Memory B cell (primary cell): ENCODE data around the gene KRTAP10-7.
"Not testable (repeated sequence)": the region's sequence is repeated elsewhere in the genome, so short reads cannot be mapped to it uniquely, and the experiment has no call there.

Experiments used
- ATAC-seq: fragments of 150-1000 bp; cut with Tn5 transposase; 2 replicates; pipeline ENCODE4 v1.10.0; 2021; ENCODE audit warnings: low read depth, mild to moderate bottlenecking, moderate library complexity
- DNase-seq, 2 donors: peaks; one replicate each; pipeline ENCODE4 v3.0.0; 2022; ENCODE audit warnings: low spot score in 2 of 2
- H3K27ac Mint-ChIP-seq: one replicate; pipeline ENCODE4 v1.8.0; 2022; ENCODE audit warnings: mild to moderate bottlenecking, moderate library complexity, mixed read lengths
- H3K27me3 Mint-ChIP-seq: one replicate; pipeline ENCODE4 v1.8.0; 2022; ENCODE audit warnings: mixed read lengths
- H3K36me3 Mint-ChIP-seq: one replicate; pipeline ENCODE4 v1.8.0; 2022; ENCODE audit warnings: mild to moderate bottlenecking, mixed read lengths
- H3K4me1 Mint-ChIP-seq: one replicate; pipeline ENCODE4 v1.8.0; 2022; ENCODE audit warnings: mixed read lengths
- H3K4me3 Mint-ChIP-seq: one replicate; pipeline ENCODE4 v1.8.0; 2022; ENCODE audit warnings: mild to moderate bottlenecking, moderate library complexity, mixed read lengths
- H3K9me3 Mint-ChIP-seq: one replicate; pipeline ENCODE4 v1.8.0; 2022; ENCODE audit warnings: mixed read lengths

The KRTAP10-7 gene

DNA sequence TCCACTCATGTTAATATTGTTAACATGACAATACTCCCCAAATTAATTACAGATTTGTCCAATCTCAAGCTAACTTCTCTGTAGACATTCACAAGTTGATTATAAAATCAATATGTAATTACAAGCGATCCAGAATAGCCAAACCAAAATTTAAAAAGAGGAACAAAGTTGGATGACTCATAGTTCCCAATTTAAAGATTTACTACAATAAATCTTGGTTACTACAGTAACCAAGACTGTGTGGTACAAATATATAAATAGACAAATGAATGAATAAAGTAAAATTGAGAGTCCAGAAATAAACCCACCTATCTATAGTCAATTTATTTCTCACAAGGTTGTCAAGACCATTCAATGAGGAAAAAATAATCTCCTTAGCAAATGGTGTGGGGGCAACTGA is 34.0 kb upstream of the KRTAP10-7 start:
- H3K27me3 Mint-ChIP-seq = peaks cover 1% of the 10 kb centered on the region
- ATAC-seq = peak; percentile 72

DNA sequence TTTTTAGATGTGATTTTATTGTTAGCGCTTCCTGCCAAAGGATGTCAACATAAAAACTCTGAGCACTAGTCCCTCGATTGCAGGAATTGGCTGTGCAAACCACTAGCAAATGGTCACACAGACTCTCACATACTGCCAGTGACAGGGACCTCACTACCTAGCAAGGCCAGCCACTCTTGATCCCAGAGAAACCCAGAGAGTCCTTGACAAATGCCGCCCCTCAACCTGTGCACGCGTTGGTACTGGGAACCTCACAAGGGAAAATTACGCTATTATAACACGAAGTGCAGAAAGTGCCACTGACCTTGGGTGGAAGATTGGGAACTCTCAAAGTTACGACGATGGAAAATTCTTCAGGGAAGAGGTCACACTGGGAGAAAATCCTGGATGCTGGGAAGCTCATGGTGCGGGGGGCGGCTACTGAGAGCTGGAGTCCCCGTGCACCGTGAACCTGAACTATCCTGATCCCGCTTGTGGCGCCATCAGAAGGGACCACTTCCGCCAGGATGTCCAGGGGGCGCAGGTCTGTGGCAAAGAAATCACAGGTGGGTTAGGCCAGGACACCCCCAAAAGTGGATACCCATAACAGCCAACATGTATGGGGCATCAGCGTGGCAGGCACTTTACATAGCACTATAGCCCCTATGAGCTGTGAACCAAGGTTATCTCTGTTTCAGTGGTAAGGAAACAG is 32.8 kb upstream of the KRTAP10-7 start:
- H3K9me3 Mint-ChIP-seq = peaks cover 7% of the 10 kb centered on the region
- DNase-seq (no peak), ATAC-seq (no peak)
- H3K36me3 Mint-ChIP-seq = peaks cover 3% of the 10 kb centered on the region
- peaks cover 8% of the 10 kb centered on the region for H3K27me3 Mint-ChIP-seq
- H3K4me1 Mint-ChIP-seq = peaks cover 15% of the 10 kb centered on the region
- peak overlapping the region; percentile 64 for H3K27ac Mint-ChIP-seq
- H3K4me3 Mint-ChIP-seq = no peak overlapping the region

More for the DNA sequence above, 34.0 kb upstream of the KRTAP10-7 start:
- DNase-seq = no peak
- Mint-ChIP-seq H3K9me3 (peaks cover 13% of the 10 kb centered on the region), H3K4me3 (no peak overlapping the region), H3K27ac (peak overlapping the region; percentile 64), H3K36me3 (peaks cover 6% of the 10 kb centered on the region), H3K4me1 (peaks cover 20% of the 10 kb centered on the region)

DNA sequence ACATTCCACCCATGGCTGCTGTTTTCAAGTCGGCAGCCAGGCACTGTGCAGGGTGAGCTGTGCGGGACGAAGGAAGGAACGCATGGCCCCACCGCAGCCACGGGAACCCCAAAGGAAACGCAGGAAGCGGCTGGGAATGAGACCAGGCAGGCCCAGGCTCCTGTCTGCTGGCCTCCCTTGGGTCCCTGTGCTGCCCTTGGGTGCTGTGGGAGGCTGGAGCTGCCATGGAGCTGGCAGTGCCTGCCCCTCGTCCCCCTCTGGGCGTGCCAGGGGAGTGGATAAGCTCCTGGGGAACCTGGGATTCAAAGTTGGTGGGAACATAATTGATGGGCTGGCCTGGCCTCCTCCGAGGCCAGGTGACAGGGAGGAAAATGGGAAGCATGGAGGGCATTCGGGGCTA is 32.1 kb upstream of the KRTAP10-7 start:
- Mint-ChIP-seq H3K4me1 (peaks cover 15% of the 10 kb centered on the region), H3K36me3 (peaks cover 1% of the 10 kb centered on the region), H3K4me3 (no peak overlapping the region), H3K27me3 (peaks cover 8% of the 10 kb centered on the region), H3K9me3 (peaks cover 3% of the 10 kb centered on the region), H3K27ac (no peak overlapping the region)
- DNase-seq (no peak), ATAC-seq (no peak)

DNA sequence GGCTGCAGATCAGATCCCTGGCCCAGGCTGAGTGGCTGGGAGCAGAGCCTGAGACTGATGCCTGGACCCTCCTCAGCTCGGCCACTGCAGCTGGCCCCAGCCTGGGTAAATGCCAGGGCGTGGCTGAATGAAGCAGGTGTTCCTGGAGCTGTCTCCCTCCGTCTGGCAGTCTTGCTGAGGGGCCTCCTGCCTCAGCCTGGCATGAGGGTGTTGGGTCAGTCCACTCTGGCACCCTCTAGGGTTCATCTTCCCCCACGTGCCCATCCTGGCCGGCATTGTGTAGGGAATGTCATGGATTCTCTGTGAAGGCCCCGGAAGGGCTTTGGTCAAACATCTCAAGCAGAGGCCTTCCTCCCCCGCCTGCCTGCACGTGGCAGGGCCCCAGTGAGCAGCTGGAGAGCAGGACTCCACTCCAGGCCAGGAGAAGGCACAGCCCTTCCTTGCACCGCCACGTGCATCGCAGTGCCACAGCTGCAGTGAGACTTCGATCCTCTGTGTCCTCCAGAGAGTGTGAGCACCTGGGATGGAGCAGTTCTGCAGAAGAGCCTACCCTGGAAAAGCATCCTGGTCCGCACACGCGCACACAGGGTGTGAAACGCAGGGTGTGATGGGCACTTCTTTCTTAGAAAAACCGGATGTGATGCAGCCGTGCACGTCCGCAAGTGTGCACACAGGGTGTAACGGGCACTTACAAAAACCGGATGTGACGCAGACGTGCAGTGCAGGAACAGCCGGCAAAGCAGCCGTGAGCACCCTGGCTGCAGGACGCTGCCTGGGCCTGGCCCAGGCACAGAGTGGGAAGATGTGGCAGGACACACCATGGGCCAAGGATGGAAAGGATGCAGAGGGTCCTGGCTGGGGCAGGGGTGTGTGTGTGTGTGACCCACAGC is 31.5 kb upstream of the KRTAP10-7 start:
- no peak for DNase-seq
- Mint-ChIP-seq H3K27ac (peak overlapping the region; percentile 43), H3K4me3 (no peak overlapping the region), H3K4me1 (peaks cover 15% of the 10 kb centered on the region), H3K36me3 (peaks cover 1% of the 10 kb centered on the region), H3K27me3 (peaks cover 8% of the 10 kb centered on the region), H3K9me3 (peaks cover 2% of the 10 kb centered on the region)
- no peak for ATAC-seq

DNA sequence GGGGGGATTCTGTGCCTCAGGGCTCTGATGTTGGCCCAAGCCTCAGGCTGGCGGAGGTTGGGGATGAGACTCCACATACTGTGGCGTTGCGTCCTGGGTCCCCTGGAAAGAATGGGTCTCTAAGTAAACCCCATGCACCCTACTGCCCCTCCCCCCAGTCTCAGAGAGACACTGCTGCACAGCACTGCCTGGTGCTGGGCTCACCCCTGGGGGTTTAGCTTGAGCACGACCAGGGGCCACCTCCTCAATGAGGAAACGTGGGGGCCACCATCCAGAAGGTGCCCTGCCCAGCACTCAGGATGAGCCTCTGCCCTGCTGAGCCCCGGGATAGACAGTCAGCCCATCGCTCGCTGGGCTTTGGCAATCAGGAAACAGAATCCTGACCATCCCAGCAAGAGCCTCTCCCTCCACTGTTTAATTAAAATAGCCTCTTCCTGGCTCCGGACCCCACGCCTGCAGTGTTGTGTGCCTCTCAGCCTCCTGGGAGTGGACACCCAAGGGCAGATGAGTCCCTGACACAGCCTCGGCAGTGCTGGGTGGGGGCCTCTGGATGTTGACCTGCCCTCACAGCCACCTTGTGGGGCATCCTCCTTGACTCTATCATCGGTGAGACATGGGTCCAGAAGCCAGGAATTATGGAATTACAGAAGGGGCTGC is 30.4 kb upstream of the KRTAP10-7 start:
- H3K27me3 Mint-ChIP-seq = peaks cover 15% of the 10 kb centered on the region
- peaks cover 1% of the 10 kb centered on the region for H3K36me3 Mint-ChIP-seq
- H3K27ac Mint-ChIP-seq = no peak overlapping the region
- no peak overlapping the region for H3K4me3 Mint-ChIP-seq
- ATAC-seq = no peak
- peaks cover 2% of the 10 kb centered on the region for H3K9me3 Mint-ChIP-seq
- DNase-seq = no peak
- H3K4me1 Mint-ChIP-seq = peaks cover 13% of the 10 kb centered on the region

DNA sequence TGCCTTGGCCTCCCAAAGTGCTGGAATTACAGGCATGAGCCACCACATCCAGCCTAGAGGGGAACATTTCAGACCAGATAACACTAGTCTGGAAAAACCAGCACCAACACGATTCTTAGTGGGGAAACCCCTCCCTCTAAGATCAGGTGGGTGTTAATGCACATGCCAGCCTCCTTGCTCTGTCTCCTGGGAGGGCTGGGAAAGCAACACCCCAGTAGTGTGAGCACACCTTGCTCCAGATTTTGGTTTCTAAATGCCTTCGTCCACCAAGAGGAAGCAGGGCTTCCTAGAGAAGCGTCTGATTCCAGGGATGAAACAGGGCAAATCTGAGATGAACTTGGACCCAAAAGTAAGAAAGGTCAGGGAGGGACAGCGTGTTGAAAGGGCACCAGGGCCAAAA is 29.1 kb upstream of the KRTAP10-7 start:
- Mint-ChIP-seq H3K27ac (no peak overlapping the region), H3K36me3 (peaks cover 1% of the 10 kb centered on the region), H3K27me3 (peaks cover 19% of the 10 kb centered on the region), H3K4me1 (peaks cover 9% of the 10 kb centered on the region), H3K4me3 (no peak overlapping the region), H3K9me3 (peaks cover 2% of the 10 kb centered on the region)
- ATAC-seq (no peak), DNase-seq (no peak)

DNA sequence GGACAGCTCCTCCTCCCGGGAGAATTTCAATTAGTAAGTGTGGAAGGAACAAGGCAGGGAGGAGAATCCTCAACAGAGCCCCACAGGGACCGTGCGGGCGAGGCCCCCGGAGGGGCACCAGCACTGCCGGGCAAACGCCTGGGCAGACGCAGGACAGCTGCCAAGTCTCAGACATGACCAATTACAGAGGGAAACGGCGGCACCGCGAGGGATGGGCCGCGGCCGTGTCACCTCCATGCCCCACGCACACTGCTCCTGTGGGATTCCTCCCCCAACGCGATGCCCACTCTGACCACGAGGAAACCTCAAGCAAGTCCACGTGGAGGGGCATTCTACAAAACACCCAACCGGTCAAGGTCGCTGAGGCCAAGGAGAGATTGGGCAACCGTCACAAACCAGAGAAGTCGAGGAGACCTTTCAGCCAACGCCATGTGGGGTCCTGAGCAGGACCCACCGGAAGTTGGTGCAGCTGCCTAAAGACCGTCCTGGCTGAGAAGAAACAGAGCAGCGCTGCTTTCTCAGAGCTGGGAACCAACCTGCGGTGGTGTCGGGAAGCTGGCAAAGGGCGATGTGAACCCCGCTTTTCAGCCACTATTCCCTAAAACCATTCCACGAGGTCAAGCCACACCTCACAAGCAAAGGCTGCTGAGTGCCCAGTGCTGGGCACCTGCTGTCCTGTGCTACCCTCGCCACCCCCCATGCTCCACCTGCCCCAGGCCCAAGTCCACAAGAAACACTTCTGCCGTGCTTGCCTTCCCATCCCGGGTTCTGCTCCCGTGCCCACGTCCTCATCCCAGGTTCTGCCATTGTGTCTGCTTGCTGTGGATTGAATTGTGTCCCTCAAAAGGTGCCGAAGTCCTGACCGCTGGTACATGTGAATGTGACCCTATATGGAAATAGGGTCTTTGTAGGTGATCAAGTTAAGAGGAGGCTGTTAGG is 28.3 kb upstream of the KRTAP10-7 start:
- peaks cover 5% of the 10 kb centered on the region for H3K9me3 Mint-ChIP-seq
- H3K27ac Mint-ChIP-seq = no peak overlapping the region
- H3K36me3 Mint-ChIP-seq = peaks cover 3% of the 10 kb centered on the region
- DNase-seq (no peak), ATAC-seq (no peak)
- no peak overlapping the region for H3K4me3 Mint-ChIP-seq
- peaks cover 8% of the 10 kb centered on the region for H3K4me1 Mint-ChIP-seq
- peaks cover 19% of the 10 kb centered on the region for H3K27me3 Mint-ChIP-seq

DNA sequence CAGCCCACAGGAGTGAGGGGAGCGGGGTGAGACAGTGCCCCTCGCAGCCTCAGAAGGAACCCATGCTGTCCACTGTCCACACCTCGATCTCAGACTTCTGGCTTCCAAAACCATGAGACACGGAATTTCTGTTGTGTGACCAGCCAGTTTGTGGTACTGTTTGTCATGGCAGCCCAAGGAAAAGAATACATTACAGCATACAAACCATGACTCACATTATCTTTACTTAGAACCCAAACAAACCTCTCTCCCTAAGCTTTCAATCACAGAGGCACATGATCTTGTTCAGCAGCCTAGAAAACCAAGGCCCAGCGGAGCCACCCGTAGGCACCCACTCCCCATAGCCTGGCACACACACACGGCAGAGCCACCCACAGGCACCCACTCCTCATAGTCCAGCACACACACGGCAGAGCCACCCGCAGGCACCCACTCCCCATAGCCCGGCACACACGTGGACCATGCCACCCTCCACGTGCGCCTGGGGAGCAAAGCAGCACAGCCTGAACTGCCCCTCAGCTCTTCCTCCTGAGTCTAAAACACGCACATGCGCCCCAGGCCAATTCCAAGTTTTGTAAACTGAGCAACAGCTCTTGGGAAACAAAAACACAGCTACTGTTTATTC is 27.3 kb upstream of the KRTAP10-7 start:
- H3K4me3 Mint-ChIP-seq = no peak overlapping the region
- H3K9me3 Mint-ChIP-seq = peaks cover 9% of the 10 kb centered on the region
- DNase-seq (no peak), ATAC-seq (no peak)
- H3K27ac Mint-ChIP-seq = no peak overlapping the region
- H3K27me3 Mint-ChIP-seq = peaks cover 22% of the 10 kb centered on the region
- peaks cover 2% of the 10 kb centered on the region for H3K4me1 Mint-ChIP-seq
- H3K36me3 Mint-ChIP-seq = peaks cover 3% of the 10 kb centered on the region

DNA sequence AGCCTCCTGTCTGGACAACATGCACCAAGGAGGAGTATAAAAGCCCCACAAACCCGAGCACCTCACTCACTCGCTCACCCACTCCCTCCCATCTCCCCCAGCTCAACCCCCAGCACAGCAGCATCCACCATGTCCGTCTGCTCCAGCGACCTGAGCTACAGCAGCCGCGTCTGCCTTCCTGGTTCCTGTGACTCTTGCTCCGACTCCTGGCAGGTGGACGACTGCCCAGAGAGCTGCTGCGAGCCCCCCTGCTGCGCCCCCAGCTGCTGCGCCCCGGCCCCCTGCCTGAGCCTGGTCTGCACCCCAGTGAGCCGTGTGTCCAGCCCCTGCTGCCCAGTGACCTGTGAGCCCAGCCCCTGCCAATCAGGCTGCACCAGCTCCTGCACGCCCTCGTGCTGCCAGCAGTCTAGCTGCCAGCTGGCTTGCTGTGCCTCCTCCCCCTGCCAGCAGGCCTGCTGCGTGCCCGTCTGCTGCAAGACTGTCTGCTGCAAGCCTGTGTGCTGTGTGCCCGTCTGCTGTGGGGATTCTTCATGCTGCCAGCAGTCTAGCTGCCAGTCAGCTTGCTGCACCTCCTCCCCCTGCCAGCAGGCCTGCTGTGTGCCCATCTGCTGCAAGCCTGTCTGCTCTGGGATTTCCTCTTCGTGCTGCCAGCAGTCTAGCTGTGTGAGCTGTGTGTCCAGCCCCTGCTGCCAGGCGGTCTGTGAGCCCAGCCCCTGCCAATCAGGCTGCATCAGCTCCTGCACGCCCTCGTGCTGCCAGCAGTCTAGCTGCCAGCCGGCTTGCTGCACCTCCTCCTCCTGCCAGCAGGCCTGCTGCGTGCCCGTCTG is 26.6 kb upstream of the KRTAP10-7 start, which contains the start of gene KRTAP10-4:
TSS of gene KRTAP10-4 (plus strand) at position 100 of the 827 bp plus-strand sequence. CDS start at position 130, 30 bp downstream.
- DNase-seq, H3K36me3 Mint-ChIP-seq, H3K4me3 Mint-ChIP-seq, H3K9me3 Mint-ChIP-seq, H3K4me1 Mint-ChIP-seq, H3K27ac Mint-ChIP-seq, ATAC-seq: not testable (repeated sequence)
- peaks cover 22% of the 10 kb centered on the region for H3K27me3 Mint-ChIP-seq

DNA sequence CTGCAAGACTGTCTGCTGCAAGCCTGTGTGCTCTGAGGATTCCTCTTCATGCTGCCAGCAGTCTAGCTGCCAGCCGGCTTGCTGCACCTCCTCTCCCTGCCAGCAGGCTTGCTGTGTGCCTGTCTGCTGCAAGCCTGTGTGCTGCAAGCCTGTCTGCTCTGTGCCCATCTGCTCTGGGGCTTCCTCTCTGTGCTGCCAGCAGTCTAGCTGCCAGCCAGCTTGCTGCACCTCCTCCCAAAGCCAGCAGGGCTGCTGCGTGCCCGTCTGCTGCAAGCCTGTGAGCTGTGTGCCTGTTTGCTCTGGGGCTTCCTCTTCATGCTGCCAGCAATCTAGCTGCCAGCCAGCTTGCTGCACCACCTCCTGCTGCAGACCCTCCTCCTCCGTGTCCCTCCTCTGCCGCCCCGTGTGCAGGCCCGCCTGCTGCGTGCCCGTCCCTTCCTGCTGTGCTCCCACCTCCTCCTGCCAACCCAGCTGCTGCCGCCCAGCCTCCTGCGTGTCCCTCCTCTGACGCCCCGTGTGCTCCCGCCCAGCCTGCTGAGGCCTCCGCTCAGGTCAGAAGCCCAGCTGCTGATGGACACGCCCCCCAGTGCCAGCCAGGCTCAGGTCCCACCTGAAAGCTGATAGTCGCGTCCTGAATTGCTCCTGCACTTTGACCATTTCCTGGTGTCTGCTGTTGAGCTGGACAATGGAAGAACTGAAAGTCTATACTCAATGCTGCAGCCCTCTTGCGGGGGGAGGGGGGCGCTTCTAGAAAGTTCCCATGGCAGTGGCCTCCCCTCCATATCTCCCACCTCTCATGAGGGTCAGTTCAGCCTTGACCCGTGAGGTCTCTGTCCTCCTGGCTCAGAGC is 25.7 kb upstream of the KRTAP10-7 start:
- Mint-ChIP-seq H3K4me1 (peaks cover 2% of the 10 kb centered on the region), H3K4me3 (no peak overlapping the region), H3K36me3 (peaks cover 7% of the 10 kb centered on the region), H3K27ac (no peak overlapping the region), H3K9me3 (peaks cover 11% of the 10 kb centered on the region), H3K27me3 (peaks cover 24% of the 10 kb centered on the region)
- ATAC-seq = no peak
- DNase-seq = no peak

DNA sequence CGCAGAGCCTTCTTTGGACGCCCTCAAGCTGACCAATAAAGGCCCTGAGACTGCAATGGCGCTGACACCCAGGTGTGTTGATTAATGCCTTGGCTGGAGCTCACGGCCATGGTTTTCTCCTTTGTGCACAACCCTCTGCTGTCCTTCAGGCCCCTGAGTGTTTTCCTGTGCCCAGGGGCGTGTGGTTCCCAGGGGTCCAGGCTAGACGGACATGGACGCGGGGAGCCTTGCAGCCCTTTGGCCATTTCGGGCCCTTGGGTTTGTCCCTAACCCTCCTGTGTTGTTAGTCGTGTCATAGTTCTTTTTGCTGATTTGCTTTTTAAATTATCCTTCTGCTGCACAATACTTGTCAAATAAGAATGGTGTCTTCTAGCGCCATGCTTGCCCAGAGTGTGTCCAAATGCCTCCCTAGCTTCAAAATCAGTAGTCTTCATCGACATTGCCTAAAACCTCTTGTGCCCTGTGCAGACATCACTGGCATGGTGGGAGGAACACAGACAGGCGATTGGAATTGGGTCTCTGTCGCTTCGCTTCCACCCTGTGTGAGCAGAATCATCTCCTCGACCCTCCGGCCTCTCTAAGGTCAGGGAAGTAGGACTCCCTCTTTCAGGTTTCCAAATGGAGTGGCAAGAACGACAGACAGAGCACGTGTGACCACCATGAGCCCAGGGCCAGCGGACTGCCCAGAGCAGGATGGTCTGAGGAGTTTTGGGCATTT is 24.9 kb upstream of the KRTAP10-7 start:
- ATAC-seq = no peak
- Mint-ChIP-seq H3K27me3 (peaks cover 28% of the 10 kb centered on the region), H3K27ac (no peak overlapping the region), H3K36me3 (peaks cover 11% of the 10 kb centered on the region), H3K4me3 (no peak overlapping the region), H3K4me1 (peaks cover 2% of the 10 kb centered on the region), H3K9me3 (peaks cover 16% of the 10 kb centered on the region)
- no peak for DNase-seq
